H7 (cell line): Measurements from ENCODE around the gene FAM210A. TPM values are rescaled to one million over a fixed set of nuclear protein-coding genes. Genes with fewer than 3 reads are reported as not detected.

Source experiments
- DNase-seq: peaks from one replicate; pipeline ENCODE4 v3.0.0; 2012
- H3K27me3 ChIP-seq: 2 replicates; pipeline ENCODE4 v1.6.0; 2011; ENCODE audit warnings: mild to moderate bottlenecking, low read length; ENCODE audit not compliant: control insufficient read depth, insufficient read depth
- H3K36me3 ChIP-seq: replicated peaks from 2 replicates; pipeline ENCODE4 v1.5.1; 2011; ENCODE audit warnings: low read length; ENCODE audit not compliant: control insufficient read depth, insufficient read depth
- H3K4me3 ChIP-seq: 2 replicates; pipeline ENCODE4 v1.5.1; 2011; ENCODE audit warnings: low read depth, mild to moderate bottlenecking, control low read depth, low read length, moderate library complexity; ENCODE audit not compliant: insufficient read depth
- total RNA-seq: library from RNA; depleted of rRNA; stranded (reverse); fragments of >200 nt; shearing (Covaris generic); gene quantifications from 2 replicates; pipeline ENCODE4 v1.2.3, GENCODE V29; 2014

The FAM210A gene
- total RNA-seq, 1 experiment from 2014 or later, result 23.8 TPM

DNA sequence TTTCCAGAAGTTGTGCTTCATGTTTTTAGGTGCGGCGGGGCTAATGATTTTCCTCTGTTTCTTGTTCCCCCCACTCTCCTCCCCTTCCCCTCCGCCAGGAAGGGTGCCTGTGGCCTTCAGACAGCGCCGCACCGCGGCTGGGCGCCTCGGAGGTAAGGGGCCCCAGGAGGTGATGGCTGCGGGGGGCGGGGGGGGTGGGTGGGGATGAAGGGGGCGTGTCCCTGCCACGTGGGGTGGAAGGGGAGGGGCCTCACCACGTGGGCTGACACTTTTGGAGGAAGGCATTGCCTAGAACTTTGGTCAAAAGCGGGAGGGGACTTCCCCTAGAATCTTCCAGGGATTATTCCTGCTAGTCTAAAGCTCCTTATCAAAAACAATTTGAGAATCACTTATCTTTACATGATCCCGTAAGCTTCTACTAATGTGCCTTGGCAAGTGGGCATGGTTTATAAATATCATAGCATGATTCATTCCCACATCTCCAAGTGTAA is 83.1 kb downstream of the FAM210A start:
- H3K27me3 ChIP-seq, result no peaks in the 10 kb centered on the region
- H3K4me3 ChIP-seq, result no peak overlapping the region
- peak; percentile 55 for DNase-seq
- no peaks in the 10 kb centered on the region for H3K36me3 ChIP-seq

DNA sequence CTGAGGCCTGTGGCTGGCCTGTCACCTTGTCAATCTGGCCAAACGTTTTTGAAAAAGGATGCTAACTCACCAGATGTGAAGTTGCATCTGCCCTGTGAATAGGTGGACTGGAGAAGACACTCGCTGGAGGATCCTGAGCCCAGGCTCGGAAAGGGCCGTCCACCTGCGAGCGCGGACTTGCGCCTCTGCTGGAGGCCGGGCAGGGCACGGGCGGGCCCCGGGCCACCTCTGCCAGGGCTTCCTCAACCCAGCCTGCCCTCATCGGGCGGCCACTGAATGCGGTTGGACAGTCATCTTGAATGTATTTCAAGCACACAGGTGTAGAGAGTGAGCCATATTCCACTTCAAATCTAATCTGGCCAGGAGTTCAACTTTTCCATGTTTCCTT is 83.9 kb downstream of the FAM210A start:
- Histone ChIP-seq H3K4me3 (no peak overlapping the region), H3K27me3 (no peaks in the 10 kb centered on the region), H3K36me3 (no peaks in the 10 kb centered on the region)
- DNase-seq, result peak; percentile 54

DNA sequence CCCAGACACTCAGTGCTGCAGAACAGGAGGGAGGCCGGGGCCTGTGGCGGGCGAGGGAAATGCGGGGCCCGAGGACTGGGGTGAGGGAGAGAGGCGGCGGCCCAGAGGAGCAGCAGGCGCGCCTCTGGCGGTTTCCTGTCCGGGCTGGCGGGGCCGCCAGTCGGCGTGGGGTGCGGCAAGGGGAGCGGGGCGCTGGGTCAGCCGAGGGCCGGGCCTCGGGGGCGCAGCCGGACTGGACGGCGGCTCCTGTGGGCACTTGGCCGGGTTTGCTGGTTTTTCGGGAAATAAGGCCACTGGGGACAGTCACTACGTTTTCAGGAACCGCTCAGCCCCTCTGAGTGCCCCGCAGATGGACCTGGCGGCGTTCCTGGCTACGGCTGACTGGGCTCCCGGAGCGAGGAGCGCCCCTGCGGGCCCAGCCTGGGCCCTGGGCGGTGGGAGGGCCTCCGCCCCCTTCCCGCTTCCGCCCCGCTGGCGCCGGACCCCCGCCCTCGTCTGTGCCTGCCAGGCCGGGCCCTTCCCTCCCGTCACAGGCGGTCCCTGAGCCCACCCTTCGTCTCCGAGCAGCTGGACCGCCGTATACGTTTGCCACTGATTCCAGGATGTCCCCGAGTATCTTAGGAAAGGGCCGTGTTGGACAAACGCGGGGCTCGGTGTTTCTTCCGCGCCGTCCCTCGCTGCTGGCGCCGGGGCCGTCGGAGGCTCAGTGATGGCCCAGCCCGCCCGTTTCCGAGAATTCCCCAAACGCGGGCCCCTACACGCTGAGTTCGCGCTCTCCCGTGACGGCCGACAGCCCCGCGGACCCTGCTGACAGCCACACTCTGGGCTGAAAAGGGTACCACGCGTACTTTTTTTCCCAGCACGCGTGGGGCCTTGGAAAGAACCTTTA is 84.6 kb downstream of the FAM210A start:
- Histone ChIP-seq H3K27me3 (no peaks in the 10 kb centered on the region), H3K4me3 (peak overlapping the region; percentile 30; the same call in 1 of the 2 replicates), H3K36me3 (no peaks in the 10 kb centered on the region)
- DNase-seq, result peak; percentile 72

GRCh38 chr18:13640266-13640860 is 86.0 kb downstream of the FAM210A start:
- DNase-seq, result no peak
- no peak overlapping the region for H3K4me3 ChIP-seq
- H3K27me3 ChIP-seq, result no peaks in the 10 kb centered on the region
- H3K36me3 ChIP-seq, result no peaks in the 10 kb centered on the region

- Histone ChIP-seq H3K36me3 (no peaks in the 10 kb centered on the region), H3K27me3 (no peaks in the 10 kb centered on the region), H3K4me3 (no peak overlapping the region)
- DNase-seq, result no peak
These were observed 87.4 kb downstream of the FAM210A start for GRCh38 chr18:13638719-13639595.

DNA sequence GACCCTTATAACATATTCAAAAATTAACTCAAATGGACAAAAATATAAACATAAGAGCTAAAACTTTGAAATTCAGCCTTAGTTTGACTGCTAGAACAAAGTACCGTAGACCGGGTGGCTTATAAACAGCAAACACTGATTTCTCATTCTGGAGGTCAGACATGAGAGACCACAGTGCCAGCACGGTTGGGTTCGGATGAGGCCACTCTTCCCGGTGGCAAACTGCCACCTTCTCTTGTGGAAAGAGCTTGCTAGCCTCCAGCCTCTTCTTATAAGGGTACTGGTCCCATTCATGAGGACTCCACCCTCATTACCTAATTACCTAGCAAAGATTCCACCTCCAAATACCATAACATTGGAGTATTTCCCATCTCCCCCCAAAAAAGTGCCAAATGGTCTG is 91.3 kb downstream of the FAM210A start:
- DNase-seq, result no peak
- Histone ChIP-seq H3K4me3 (no peak overlapping the region), H3K27me3 (no peaks in the 10 kb centered on the region), H3K36me3 (no peaks in the 10 kb centered on the region)

GRCh38 chr18:13633700-13634099 is 92.7 kb downstream of the FAM210A start:
- no peak for DNase-seq
- Histone ChIP-seq H3K36me3 (no peaks in the 10 kb centered on the region), H3K4me3 (no peak overlapping the region), H3K27me3 (no peaks in the 10 kb centered on the region)

DNA sequence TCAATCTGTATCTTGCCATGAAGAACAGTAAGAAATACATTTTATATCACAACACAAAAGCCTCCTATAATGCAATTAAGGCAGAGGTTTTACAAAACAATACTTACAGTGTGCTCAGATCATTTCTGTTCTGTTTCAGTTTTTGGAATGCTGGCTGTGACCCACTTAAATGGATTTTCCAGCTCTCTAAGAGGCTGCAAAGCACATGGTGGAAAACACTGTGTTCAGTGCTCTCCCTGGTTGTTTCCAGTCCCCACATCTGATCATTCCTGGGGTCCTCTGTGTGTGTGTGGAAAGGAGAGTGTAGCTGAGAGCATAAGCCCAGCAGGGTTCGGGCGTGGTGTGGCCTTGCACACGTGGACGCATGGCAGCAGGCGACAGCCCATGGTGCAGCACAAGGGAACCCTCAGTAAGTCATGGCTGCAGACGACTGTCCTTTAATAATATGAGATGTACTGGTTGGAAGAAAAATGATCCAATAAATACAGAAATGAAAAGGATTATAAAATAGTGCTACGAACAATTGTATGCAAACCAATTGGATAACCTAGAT is 95.6 kb downstream of the FAM210A start:
- Histone ChIP-seq H3K27me3 (no peaks in the 10 kb centered on the region), H3K36me3 (no peaks in the 10 kb centered on the region), H3K4me3 (no peak overlapping the region)
- no peak for DNase-seq

DNA sequence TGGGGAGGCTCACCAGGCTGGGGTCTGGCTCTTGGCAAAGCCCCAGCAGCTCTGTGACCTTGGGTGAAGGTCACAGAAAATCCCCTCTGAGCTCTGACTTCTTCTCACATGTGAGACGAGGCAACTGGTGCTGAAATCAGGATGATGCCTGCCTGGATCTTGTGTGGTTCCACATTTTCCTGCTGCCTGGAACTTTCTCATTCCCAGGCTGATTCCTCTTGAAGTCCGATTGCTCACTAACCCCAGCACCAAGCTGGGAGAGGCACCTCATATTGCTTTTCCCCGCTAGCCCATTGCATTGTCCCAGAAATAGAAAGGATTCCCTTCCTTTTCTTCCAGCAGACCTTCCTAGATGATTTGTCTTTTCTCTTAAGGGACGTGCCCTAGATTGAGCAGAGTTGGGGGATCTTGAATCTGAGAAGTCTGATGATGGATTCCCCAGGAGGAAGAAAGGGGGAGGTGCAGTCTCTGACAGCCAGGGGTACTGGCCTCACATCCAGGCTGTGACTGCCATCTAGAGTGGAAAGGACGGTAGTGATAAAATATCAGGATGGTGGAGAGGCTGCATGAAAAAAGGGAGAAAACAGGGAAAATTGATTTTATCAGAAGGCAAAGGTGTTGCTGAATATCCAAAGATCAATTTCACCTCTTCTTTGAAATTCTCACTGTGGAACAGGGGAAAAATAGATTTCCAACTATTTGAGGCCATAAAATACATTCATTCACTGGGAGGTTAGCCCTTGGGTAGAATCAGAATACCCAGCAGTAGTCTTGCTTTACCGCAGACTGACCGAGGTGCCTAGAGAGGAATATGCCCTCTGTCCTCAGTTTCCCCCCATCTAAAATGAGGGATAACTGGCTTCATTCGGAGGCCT is 96.3 kb downstream of the FAM210A start:
- DNase-seq, result peak; percentile 94
- Histone ChIP-seq H3K4me3 (no peak overlapping the region), H3K36me3 (no peaks in the 10 kb centered on the region), H3K27me3 (no peaks in the 10 kb centered on the region)

DNA sequence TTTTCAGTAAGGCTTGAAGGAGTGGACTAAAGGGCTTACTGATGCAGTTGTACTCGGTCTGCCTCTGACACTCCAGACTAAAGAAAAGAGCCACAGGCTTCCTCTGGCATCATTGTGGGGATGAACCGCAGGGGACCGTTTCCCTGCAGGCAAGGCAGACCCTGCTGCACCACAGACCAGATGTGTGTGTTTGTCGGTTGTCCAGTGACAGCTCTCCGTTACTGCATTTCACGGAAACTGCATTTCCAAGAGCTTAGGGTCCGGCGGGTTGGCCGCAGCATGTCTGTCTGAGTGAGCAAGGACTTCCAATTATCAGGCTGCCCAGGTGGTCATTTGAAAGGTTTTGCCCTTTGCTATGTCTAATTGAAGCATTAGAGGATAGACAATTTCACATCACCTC is 98.1 kb downstream of the FAM210A start:
- Histone ChIP-seq H3K27me3 (no peaks in the 10 kb centered on the region), H3K4me3 (no peak overlapping the region), H3K36me3 (no peaks in the 10 kb centered on the region)
- DNase-seq, result no peak

GRCh38 chr18:13627639-13628038 is 98.7 kb downstream of the FAM210A start:
- Histone ChIP-seq H3K27me3 (no peaks in the 10 kb centered on the region), H3K36me3 (no peaks in the 10 kb centered on the region), H3K4me3 (no peak overlapping the region)
- DNase-seq, result no peak

GRCh38 chr18:13626544-13626908 is 99.8 kb downstream of the FAM210A start:
- Histone ChIP-seq H3K27me3 (no peaks in the 10 kb centered on the region), H3K4me3 (no peak overlapping the region), H3K36me3 (no peaks in the 10 kb centered on the region)
- no peak for DNase-seq

- no peak for DNase-seq
- no peaks in the 10 kb centered on the region for H3K27me3 ChIP-seq
- no peak overlapping the region for H3K4me3 ChIP-seq
- H3K36me3 ChIP-seq, result no peaks in the 10 kb centered on the region
These were observed 100.4 kb downstream of the FAM210A start for GRCh38 chr18:13625843-13626543.
